Activated T-helper 1 cell treated with anti-CD3 and anti-CD28 coated beads, Interleukin-2, amount 50 U/mL, for 16 hours (primary cell): ENCODE data around the gene EGFR.

ENCODE experiments used
- DNase-seq, 2 donors: peaks; one replicate each; pipeline ENCODE4 v3.0.0-alpha.2; 2020; ENCODE audit warnings: low read depth in 1 of 2, low spot score in 1 of 2

Gene EGFR

GRCh38 chr7:55060636-55061022 is 41.8 kb downstream of the EGFR start:
- no peak for DNase-seq

- no peak for DNase-seq
Observed at GRCh38 chr7:55061726-55062499, 43.1 kb downstream of the EGFR start.

GRCh38 chr7:55063061-55063460 is 44.2 kb downstream of the EGFR start:
- DNase-seq = no peak

- no peak for DNase-seq
Observed at GRCh38 chr7:55063633-55064032, 44.8 kb downstream of the EGFR start.

- no peak for DNase-seq
Observed at GRCh38 chr7:55065079-55065478, 46.3 kb downstream of the EGFR start.

- no peak for DNase-seq
Observed at GRCh38 chr7:55065511-55066229, 46.9 kb downstream of the EGFR start.

GRCh38 chr7:55066524-55066923 is 47.7 kb downstream of the EGFR start:
- no peak for DNase-seq

GRCh38 chr7:55066938-55067337 is 48.1 kb downstream of the EGFR start:
- DNase-seq = no peak

- DNase-seq = no peak
Observed at GRCh38 chr7:55067748-55068147, 48.9 kb downstream of the EGFR start.

GRCh38 chr7:55069271-55069792 is 50.5 kb downstream of the EGFR start:
- no peak for DNase-seq

GRCh38 chr7:55070271-55070743 is 51.5 kb downstream of the EGFR start:
- DNase-seq = no peak

GRCh38 chr7:55070854-55071253 is 52.0 kb downstream of the EGFR start:
- DNase-seq = no peak

GRCh38 chr7:55071411-55072175 is 52.8 kb downstream of the EGFR start:
- DNase-seq = no peak

- no peak for DNase-seq
Observed at GRCh38 chr7:55072251-55072650, 53.4 kb downstream of the EGFR start.

GRCh38 chr7:55073051-55073511 is 54.3 kb downstream of the EGFR start:
- no peak for DNase-seq

- DNase-seq = peak in 1 of 2 donors; percentile 7
Observed at GRCh38 chr7:55073976-55074528, 55.2 kb downstream of the EGFR start.

GRCh38 chr7:55075464-55076021 is 56.7 kb downstream of the EGFR start:
- DNase-seq = no peak

- DNase-seq = no peak
Observed at GRCh38 chr7:55077561-55078410, 59.0 kb downstream of the EGFR start.

- DNase-seq = no peak
Observed at GRCh38 chr7:55078465-55079372, 59.9 kb downstream of the EGFR start.
